ENCODE data around the gene PRODH2.

GRCh38 chr19:35768082-35768421 lies 44.6 kb downstream of the PRODH2 start:
- TF ChIP-seq TAF1 (IDR thresholded peaks at IDR 0.05; ENCODE audit: borderline replicate concordance, insufficient read depth, low read length) (no peak), POLR2AphosphoS5 (IDR thresholded peaks at IDR 0.05; ENCODE audit: low read depth, low read length) (no peak), REST (IDR thresholded peaks at IDR 0.05; ENCODE audit: insufficient read depth in 1 of 2, low read depth in 2 of 2, low read length in 2 of 2) (no peak)
